HG03095 (cell line): ENCODE data around the gene CACNA1D.
"Not testable (repeated sequence)": the region's sequence is repeated elsewhere in the genome, so short reads cannot be mapped to it uniquely, and the experiment has no call there.

Experiments
- ATAC-seq: cut with Tn5 transposase; IDR thresholded peaks from one replicate; pipeline ENCODE4 v1.9.1; 2021; ENCODE audit warnings: moderate library complexity; ENCODE audit not compliant: unreplicated experiment

The CACNA1D gene

GRCh38 chr3:53646723-53647122 lies 152.3 kb downstream of the CACNA1D start:
- no peak for ATAC-seq

- no peak for ATAC-seq
Observed at GRCh38 chr3:53649816-53650215, 155.4 kb downstream of the CACNA1D start.

GRCh38 chr3:53650424-53650823 lies 156.0 kb downstream of the CACNA1D start:
- ATAC-seq, result no peak

GRCh38 chr3:53650928-53651661 lies 156.7 kb downstream of the CACNA1D start:
- no peak for ATAC-seq

DNA sequence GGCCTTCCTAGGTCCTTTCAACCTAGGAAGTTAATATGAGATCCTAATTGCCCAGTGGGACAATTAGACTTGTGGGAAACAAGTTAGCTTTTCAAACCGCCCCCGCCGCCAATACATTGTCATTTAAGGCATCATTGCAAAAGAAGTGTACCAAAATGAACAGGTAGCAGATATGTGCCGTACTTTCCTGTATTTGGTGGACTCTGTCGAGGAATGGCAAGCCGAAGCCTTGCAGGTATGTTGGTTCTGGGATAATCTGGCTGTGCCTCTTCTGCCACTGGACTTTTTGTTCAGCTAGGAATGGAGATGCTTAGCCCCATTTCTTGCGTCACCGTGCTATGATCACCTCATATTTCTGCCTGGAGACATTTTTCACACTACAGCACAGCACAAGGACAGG lies 157.5 kb downstream of the CACNA1D start:
- no peak for ATAC-seq

DNA sequence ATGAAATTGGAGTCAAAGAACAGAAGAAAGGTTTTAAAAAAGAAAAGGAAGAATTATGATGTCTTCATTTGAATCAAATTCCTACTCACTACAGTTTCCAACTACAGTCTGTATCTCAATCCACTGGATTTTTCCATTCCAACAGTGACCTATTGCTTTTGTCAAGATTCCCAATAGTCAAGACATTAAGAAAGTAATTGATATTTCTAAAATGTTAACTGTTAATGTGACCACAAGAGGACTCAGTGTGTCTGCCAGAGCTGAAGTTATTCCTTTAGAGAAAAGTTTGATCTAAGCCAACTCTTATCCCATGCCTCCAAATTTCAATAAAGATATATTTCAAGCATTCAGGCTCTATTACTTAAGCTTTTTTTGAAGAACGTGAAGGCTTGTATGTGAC lies 163.2 kb downstream of the CACNA1D start:
- ATAC-seq, result no peak

GRCh38 chr3:53658613-53659193 lies 164.3 kb downstream of the CACNA1D start:
- no peak for ATAC-seq

DNA sequence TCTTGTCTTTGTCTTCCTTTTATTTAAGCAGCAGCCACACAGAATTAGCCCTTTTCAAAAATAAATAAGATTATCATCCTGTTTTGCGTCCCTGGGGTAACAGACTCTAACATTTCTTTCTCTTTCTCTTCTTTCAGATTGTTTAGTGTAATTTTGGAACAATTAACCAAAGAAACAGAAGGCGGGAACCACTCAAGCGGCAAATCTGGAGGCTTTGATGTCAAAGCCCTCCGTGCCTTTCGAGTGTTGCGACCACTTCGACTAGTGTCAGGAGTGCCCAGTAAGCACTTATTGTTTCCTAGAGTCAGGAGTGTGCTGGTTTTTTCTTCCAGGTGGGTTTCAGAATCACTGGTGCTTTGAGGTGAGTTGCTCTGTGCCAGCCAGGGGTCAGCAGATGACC lies 165.6 kb downstream of the CACNA1D start:
- no peak for ATAC-seq

DNA sequence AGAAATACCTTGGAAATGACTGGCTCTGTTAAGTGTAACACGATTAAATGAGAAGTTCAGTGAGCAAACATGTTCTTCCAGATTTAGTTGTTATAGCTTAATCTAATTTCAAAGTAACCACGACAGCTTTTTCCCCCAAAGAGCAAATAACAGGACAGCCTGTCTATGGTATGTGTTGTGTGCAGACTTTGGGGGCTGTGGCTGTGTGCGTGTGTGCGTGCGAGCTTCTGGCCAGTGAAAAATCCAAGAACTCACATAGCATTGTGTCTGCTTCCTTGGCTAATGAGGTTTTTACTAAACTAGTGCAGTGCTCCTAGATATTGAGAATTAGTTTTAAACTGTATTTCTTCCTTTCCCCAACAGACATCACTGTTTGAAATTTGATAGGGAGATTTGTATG lies 167.1 kb downstream of the CACNA1D start:
- ATAC-seq, result no peak

DNA sequence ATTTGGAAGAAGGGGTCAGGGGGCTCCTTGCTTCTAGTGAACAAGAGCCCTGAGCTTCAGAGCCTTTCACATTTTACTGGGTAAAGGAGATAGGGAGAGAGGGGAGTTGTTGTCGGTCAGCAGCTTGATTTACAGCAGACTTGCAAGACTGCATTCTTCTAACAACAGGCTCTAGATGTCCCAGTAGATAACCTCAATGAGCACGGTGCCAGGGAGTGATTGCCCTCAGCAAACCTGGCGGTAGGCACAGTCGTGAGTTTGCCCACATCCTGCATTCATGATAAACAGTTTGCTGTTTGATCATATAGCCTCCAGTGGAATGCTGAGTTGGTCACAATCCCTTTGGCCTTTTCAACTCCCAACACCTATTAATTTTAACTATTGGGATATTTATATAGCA lies 170.4 kb downstream of the CACNA1D start:
- not testable (repeated sequence) for ATAC-seq

DNA sequence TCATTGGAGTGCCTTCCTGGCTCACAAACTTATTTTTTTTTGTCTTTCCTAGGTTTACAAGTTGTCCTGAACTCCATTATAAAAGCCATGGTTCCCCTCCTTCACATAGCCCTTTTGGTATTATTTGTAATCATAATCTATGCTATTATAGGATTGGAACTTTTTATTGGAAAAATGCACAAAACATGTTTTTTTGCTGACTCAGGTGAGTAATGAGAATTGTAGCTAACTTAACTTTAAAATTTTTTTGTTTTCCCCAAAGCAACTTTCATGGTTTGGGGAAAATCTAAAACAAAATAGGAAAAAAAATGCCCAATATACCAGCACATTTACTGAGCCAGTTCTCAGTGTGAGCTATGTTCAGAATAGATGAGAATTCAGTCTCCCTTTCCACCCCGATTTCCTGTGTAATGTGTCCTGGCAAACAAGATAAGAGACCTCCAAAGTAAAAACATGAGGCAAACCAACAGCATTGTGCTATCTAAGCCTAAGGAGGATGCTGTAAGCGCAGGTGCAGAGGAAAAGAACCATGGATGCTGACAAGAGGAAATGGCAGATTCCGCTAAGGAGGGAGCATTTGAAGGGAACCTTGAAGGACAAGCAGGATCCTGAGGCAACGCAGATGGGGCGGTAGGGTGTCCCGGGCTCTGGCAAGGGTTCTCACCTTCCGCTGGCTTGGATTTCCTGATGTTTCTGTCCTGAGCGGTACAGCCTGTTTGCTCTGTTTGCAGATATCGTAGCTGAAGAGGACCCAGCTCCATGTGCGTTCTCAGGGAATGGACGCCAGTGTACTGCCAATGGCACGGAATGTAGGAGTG lies 171.4 kb downstream of the CACNA1D start:
- ATAC-seq, result no peak

GRCh38 chr3:53668872-53669271 lies 174.5 kb downstream of the CACNA1D start:
- ATAC-seq, result no peak

- no peak for ATAC-seq
Observed at GRCh38 chr3:53670721-53671120, 176.3 kb downstream of the CACNA1D start.

DNA sequence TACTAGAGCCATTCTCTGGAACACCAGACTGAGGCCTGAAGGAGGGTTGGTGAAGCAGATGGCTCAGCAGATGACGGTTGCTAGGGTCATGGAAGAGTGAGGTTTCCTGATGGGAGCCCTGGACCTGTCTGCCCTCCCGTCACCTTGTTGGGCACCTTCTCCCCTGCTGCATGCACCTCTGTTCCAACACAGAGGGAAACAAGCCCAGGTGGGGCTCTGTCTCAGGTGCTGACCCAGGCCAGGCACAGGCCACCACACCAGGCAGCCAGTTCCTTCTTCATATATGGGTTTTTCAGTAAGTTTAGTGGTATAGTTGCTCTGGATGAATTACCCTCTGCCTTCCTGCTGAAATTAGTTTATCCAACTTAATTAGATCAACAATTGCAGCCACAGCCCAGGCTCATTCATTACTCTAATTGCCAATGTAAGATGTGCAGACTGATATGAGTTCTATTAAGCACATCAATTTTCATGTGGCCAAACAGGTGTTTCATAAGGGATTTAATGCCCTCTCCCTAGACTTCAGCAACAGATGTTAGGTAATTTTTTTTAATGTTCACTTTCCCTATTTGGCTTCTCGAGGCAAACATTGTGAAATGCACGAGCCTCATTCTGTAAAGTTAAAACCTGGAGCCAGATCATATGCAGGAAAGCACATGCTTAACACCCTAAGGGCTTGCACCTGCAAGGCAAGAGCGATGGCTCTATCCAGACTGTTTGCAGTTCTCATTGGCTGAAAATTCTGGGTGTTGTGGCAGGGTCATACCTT lies 177.0 kb downstream of the CACNA1D start:
- no peak for ATAC-seq

DNA sequence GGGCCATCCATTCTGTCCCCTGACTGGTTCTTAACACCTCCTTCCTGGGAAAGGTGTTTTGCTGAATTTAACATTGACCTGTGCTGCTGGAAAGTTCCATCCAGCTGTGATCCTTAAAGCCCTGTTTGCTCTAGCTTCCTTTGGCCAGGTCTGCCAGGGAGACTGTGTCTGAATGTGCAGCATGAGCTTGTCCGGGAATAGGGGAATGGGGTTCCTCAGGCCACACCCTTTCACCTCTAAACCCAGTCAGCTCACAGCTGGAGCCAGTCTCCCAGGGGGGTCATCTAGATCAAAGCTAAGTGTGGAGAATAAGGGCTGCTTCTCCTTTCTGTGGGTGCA lies 177.5 kb downstream of the CACNA1D start:
- no peak for ATAC-seq

DNA sequence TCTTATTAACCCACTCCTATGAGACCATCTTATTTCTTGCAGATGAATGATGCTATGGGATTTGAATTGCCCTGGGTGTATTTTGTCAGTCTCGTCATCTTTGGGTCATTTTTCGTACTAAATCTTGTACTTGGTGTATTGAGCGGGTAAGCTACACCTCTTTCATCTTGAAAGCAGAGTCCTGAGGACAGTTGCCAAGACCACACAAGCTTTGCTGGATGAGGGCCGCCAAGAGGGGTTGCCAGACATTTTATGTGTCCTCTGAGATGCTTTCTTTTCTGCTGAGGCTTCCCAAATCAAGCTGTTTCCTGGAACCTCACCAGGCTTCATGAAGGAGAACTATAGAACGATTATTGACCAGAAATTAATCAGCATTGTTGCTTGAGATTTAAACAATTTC lies 178.6 kb downstream of the CACNA1D start:
- no peak for ATAC-seq

DNA sequence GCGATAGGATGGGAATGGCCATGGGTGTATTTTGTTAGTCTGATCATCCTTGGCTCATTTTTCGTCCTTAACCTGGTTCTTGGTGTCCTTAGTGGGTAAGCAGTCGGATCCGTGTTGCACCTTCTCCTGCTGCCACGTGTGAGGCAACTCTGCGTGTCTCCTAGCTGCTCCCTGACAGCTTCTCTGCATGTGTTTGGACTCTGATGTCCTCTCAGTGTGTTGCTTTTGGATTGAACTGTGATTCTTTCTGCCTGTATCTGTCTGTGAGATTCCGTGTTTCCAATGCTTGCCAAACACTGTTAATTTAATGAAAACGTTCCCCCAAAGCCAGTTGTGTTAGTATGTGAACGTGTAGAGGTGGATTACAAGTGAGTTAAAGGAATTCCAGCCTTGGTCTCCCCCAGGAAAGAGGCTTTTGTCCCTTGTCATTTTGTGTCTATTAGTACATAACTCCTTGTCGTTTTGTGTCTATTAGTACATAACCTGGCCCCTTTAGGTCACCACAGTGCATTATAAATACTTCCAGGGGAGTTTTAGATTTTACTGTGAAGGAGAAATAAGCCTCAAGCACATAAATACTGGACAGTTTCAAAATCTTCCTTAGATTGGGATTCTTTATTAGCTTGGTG lies 179.4 kb downstream of the CACNA1D start:
- ATAC-seq, result no peak

DNA sequence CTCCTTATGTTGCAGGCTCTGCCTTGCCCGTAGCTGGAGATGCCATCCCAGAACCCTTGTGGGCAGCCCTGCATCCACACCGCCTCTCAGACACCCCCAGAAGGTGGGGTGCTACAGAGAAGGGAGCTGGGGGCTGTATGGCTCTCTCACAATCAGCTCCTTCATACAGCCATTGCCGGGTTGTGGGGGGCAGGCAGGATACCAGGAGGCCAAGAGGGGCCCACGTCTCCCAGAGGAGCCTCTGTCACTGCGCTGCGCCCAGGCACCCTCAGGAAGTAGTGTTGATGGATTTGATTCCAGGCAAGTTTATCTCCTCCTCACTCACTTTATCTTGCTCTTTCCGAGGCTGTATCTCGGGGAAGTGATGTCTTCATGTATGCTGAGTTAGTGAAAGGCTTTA lies 180.2 kb downstream of the CACNA1D start:
- ATAC-seq, result no peak

- no peak for ATAC-seq
Observed at GRCh38 chr3:53675022-53675697, 180.7 kb downstream of the CACNA1D start.

GRCh38 chr3:53675942-53676341 lies 181.5 kb downstream of the CACNA1D start:
- ATAC-seq, result no peak
